ENCODE results near the gene PIAS2. TPM values are rescaled to one million over a fixed set of nuclear protein-coding genes. Genes with fewer than 3 reads are reported as not detected.

The PIAS2 gene
- total RNA-seq, 1 experiment from 2014 or later, result 2.2 TPM

- DNase-seq (ENCODE audit: low read depth), result no peak
Observed at GRCh38 chr18:46794607-46795006, 122.7 kb downstream of the PIAS2 start.

GRCh38 chr18:46793565-46793964 is 123.7 kb downstream of the PIAS2 start:
- DNase-seq (ENCODE audit: low read depth), result no peak
- in situ Hi-C loops (cut with HindIII; ENCODE audit: low pct_unique_long_range_greater_than_20kb, low sequenced_read_pairs), result no loop called here

More at GRCh38 chr18:46794607-46795006, 122.7 kb downstream of the PIAS2 start:
- in situ Hi-C loops (cut with HindIII; ENCODE audit: low pct_unique_long_range_greater_than_20kb, low sequenced_read_pairs), result no loop called here

DNA sequence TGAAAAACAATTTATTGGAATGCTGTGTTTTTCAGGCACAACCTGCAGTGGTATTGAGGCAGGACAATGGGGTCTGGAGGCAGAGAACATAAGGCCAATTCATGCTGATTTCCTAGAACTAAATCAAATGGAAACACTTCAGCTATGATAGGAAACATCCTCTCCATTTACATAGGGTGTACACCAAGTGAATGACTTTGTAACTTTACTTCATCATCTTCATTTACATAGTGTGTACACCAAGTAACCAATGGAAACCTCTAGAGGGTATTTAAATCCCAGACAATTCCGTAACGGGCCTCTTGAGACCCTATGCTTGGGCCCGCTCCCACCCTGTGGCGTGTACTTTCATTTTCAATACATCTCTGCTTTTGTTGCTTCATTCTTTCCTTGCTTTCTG is 128.2 kb downstream of the PIAS2 start:
- DNase-seq (ENCODE audit: low read depth), result no peak
- in situ Hi-C loops (cut with HindIII; ENCODE audit: low pct_unique_long_range_greater_than_20kb, low sequenced_read_pairs), result no loop called here

GRCh38 chr18:46787674-46788073 is 129.6 kb downstream of the PIAS2 start:
- DNase-seq (ENCODE audit: low read depth), result no peak
- in situ Hi-C loops (cut with HindIII; ENCODE audit: low pct_unique_long_range_greater_than_20kb, low sequenced_read_pairs), result no loop called here

DNA sequence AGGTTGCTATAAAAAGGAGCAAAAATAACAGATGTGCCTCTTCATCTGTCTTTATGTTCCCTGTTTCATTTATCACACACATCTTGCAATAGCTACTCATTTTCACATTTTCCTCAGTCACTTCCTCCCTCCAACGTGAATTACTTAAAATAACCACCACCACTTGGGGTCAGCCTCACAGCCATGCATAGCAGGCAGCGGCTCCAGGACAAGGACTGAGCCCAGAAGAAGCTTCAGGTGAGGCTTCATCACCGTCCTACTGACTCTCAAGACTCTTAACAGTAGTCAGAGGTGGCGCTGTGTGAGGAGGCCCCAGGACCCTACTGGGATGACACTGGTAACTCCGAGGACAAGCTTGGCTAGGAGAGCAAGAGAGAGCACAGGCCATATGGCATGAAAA is 144.9 kb downstream of the PIAS2 start:
- no peak for DNase-seq (ENCODE audit: low read depth)
- in situ Hi-C loops (cut with HindIII; ENCODE audit: low pct_unique_long_range_greater_than_20kb, low sequenced_read_pairs), result no loop called here

GRCh38 chr18:46771141-46771540 is 146.2 kb downstream of the PIAS2 start:
- no peak for DNase-seq (ENCODE audit: low read depth)
- in situ Hi-C loops (cut with HindIII; ENCODE audit: low pct_unique_long_range_greater_than_20kb, low sequenced_read_pairs), result no loop called here

DNA sequence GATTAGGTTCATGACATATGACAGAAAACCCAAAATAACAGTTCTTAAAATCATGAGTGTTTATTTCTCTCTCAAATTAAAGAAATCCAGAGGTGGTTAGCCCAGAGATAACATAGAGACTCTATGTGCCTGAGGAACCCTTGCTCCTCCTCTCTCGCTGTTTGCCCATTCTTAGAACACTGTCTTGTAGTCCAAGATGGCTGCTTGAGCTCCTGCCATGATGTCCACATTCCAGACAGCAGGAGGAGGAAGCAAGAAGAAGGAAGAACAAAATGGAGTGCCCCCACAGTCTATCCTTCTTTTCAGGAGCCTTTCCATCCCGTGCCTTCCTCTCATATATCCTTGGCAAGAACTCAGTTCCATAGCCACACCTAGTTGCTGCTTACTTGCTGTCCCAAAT is 146.6 kb downstream of the PIAS2 start:
- DNase-seq (ENCODE audit: low read depth), result no peak
- in situ Hi-C loops (cut with HindIII; ENCODE audit: low pct_unique_long_range_greater_than_20kb, low sequenced_read_pairs), result no loop called here

- in situ Hi-C loops (cut with HindIII; ENCODE audit: low pct_unique_long_range_greater_than_20kb, low sequenced_read_pairs), result no loop called here
- DNase-seq (ENCODE audit: low read depth), result no peak
Observed at GRCh38 chr18:46768166-46768921, 149.0 kb downstream of the PIAS2 start.

- in situ Hi-C loops (cut with HindIII; ENCODE audit: low pct_unique_long_range_greater_than_20kb, low sequenced_read_pairs), result no loop called here
- no peak for DNase-seq (ENCODE audit: low read depth)
Observed at GRCh38 chr18:46767217-46767616, 150.1 kb downstream of the PIAS2 start.

DNA sequence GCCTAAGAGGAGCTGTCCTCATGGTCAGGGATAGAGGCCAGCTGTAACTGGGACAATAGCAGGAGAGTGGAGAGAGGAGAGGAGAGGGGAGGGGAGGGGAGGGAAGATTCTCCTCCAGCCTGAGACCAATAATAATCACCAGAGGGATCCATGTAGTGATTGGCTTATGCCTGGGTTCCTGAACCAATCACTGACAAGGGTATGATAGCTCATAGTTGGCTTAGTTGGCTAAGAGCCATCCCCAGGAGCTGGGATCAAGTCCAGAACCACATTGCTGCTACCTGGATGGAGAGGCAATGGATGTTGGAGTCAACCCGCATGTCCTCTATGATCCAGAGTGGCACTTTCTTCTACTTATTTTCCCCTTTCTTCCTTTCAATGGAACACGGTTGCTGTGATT is 152.7 kb downstream of the PIAS2 start:
- in situ Hi-C loops (cut with HindIII; ENCODE audit: low pct_unique_long_range_greater_than_20kb, low sequenced_read_pairs), result no loop called here

GRCh38 chr18:46761059-46761769 is 156.1 kb downstream of the PIAS2 start:
- DNase-seq (ENCODE audit: low read depth), result no peak
- in situ Hi-C loops (cut with HindIII; ENCODE audit: low pct_unique_long_range_greater_than_20kb, low sequenced_read_pairs), result no loop called here

More for the DNA sequence above, 152.7 kb downstream of the PIAS2 start:
- DNase-seq (ENCODE audit: low read depth), result no peak

DNA sequence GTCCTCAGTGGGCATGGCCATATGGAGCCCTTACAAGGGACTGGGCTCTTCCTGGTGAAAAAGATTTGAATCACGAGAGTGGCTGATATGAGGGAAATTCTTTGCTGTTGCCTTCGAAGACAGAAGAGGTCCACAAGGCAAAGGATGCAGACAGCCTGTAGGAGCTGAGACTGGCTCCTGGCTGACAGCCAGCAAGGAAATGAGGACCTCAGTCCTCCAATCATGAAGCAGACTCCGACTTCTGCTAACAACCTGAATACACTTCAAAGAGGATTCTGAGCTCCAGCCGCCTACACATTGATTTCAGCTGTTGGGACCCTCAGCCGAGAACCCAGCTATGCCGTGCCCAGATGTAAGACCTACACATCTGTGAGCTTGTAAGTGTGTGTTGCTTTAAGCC is 157.4 kb downstream of the PIAS2 start:
- in situ Hi-C loops (cut with HindIII; ENCODE audit: low pct_unique_long_range_greater_than_20kb, low sequenced_read_pairs), result no loop called here
- no peak for DNase-seq (ENCODE audit: low read depth)

GRCh38 chr18:46756559-46757201 is 160.6 kb downstream of the PIAS2 start, which contains the start of gene ST8SIA5:
Gene ST8SIA5, minus strand, starts transcription at chr18:46757053. Its CDS starts 545 bp downstream, at chr18:46756508.
- in situ Hi-C loops (cut with HindIII; ENCODE audit: low pct_unique_long_range_greater_than_20kb, low sequenced_read_pairs), result no loop called here
- DNase-seq (ENCODE audit: low read depth), result no peak

DNA sequence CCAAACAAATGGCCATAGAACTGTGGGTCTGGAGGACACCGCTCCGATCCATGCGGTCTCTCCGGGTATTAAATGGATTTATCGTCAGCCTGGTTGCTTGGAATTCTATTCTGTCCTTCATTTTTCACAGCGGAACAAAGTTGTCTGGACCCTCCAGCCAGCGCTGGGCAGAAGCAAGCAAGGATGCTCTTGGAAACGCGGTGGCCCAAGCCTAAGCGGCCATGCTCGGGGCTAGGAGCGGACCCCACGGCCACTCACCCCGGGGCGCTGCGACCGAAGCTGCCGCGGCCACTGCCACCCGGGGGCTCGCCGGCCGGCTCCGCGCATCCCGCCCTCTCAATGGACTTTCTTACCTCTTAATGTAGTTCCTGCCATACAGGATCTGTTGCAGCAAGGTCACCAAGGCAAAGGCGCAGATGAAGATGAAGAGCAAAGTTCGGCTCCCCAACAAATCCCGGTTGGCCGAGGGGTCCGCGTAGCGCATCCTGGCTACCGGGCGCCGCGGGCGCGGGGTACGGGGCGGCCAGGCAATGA is 161.2 kb downstream of the PIAS2 start:
- in situ Hi-C loops (cut with HindIII; ENCODE audit: low pct_unique_long_range_greater_than_20kb, low sequenced_read_pairs), result no loop called here
- no peak for DNase-seq (ENCODE audit: low read depth)

DNA sequence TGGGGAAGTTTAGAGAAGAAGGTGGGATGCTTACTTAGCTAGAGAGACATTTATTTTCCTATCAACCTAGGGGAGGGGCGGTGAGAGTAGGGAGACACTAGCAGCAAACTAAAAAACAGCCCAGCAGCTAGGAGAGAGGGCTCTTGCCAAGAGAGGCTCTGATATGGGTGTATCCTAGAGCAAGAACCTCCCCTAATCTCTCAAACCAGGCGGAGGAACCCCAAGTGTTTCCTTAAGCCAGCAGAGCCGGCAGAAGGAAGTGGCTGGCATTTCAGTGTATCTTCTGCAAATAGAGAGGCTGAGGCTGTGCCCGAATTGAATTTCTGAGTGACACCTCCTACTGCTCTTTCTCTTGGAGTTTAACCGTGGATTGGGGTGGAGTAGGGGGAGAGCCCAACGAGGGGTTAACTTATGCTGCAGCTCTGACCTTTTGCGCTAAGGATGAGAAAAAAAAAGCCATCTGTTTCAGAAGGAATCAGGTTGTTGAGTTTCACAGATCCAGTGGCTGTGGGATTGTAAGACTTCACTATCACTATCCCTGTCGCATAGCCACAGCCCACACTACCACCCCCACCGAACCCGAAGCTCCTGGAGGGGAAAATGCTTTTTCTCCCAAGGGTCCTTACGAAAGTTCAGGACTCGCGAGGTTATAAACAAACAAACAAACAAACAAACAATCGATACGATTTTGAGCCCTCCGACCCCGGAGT is 161.8 kb downstream of the PIAS2 start:
- in situ Hi-C loops (cut with HindIII; ENCODE audit: low pct_unique_long_range_greater_than_20kb, low sequenced_read_pairs), result no loop called here
- DNase-seq (ENCODE audit: low read depth), result no peak

GRCh38 chr18:46754661-46755292 is 162.5 kb downstream of the PIAS2 start:
- DNase-seq (ENCODE audit: low read depth), result no peak
- in situ Hi-C loops (cut with HindIII; ENCODE audit: low pct_unique_long_range_greater_than_20kb, low sequenced_read_pairs), result no loop called here

- in situ Hi-C loops (cut with HindIII; ENCODE audit: low pct_unique_long_range_greater_than_20kb, low sequenced_read_pairs), result no loop called here
- no peak for DNase-seq (ENCODE audit: low read depth)
Observed at GRCh38 chr18:46754188-46754587, 163.1 kb downstream of the PIAS2 start.

All from Caki2 (cell line).